HEK293T (cell line): ENCODE data around the gene ZSCAN20.

Source experiments
- CTBP1 ChIP-seq: fragments of 450-650 bp; IDR thresholded peaks from 2 replicates; pipeline ENCODE4 v1.6.1; 2016; ENCODE audit warnings: borderline replicate concordance
- FOXA1 ChIP-seq: fragments of 450-650 bp; IDR thresholded peaks from 2 replicates; pipeline ENCODE4 v1.6.1; 2016; ENCODE audit warnings: mild to moderate bottlenecking
- FOXK2 ChIP-seq: fragments of 450-650 bp; IDR thresholded peaks from 2 replicates; pipeline ENCODE4 v1.6.1; 2016; ENCODE audit warnings: mild to moderate bottlenecking
- FOXM1 ChIP-seq: fragments of 450-650 bp; IDR thresholded peaks from 2 replicates; pipeline ENCODE4 v1.6.1; 2017; ENCODE audit warnings: mild to moderate bottlenecking, borderline replicate concordance
- HDGF ChIP-seq: fragments of 450-650 bp; IDR thresholded peaks from 2 replicates; pipeline ENCODE4 v1.6.1; 2017; ENCODE audit warnings: antibody characterized with exemption, borderline replicate concordance
- SP1 ChIP-seq: fragments of 450-650 bp; IDR thresholded peaks from 2 replicates; pipeline ENCODE4 v1.6.1; 2017

DNA sequence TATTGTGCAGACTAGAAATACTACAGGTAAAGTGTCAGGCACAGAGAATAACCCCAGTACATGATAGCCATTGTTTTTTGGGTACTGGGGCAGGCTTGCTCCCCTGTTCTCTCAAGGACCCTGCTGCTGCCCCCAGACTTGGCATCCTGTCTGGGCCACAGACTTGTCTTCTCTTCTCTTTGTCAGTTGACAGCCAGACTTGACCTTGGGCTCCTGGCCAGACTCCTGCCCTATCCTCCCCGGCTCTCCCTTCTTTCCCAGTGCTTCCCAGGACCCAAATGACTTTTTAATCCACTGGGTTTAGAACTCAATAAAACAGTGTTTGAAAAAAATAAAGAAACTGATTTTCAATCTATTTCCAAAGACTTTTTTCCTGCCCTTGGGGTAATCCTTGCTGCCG lies 43.2 kb downstream of the ZSCAN20 start:
- TF ChIP-seq FOXM1 = no peak
- TF ChIP-seq SP1 = no peak
- TF ChIP-seq CTBP1 = no peak
- no peak for TF ChIP-seq FOXA1
- no peak for TF ChIP-seq HDGF
- TF ChIP-seq FOXK2 = no peak
